Aorta (tissue), 5 donors: Measurements from ENCODE around the gene KDM3A. TPM values are rescaled to one million over a fixed set of nuclear protein-coding genes. Genes with fewer than 3 reads are reported as not detected.

Experiments used
- ATAC-seq: fragments of 200-7000 bp; cut with Tn5 transposase; one replicate; pipeline ENCODE4 v1.9.1; 2022; ENCODE audit warnings: moderate library complexity; ENCODE audit not compliant: low FRiP score
- DNase-seq, 2 donors: peaks; one replicate each; pipeline ENCODE4 v3.0.0-alpha.2; 2020
- H3K27ac ChIP-seq, 2 donors: one replicate each; pipeline ENCODE4 v1.5.1; 2013; ENCODE audit warnings: low read length in 2 of 2, mild to moderate bottlenecking in 2 of 2, moderate library complexity in 2 of 2, control low read depth in 1 of 2, inconsistent platforms in 1 of 2, low read depth in 1 of 2
- H3K27me3 ChIP-seq, 2 donors: one replicate each; pipeline ENCODE4 v1.6.1; 2013; ENCODE audit warnings: control low read depth in 1 of 2, low read length in 1 of 2, mild to moderate bottlenecking in 1 of 2, moderate library complexity in 1 of 2; ENCODE audit not compliant: insufficient read depth in 2 of 2, control insufficient read depth in 1 of 2
- H3K36me3 ChIP-seq, 2 donors: one replicate each; pipeline ENCODE4 v1.6.1; 2013; ENCODE audit warnings: control low read depth in 1 of 2, low read length in 1 of 2, mild to moderate bottlenecking in 1 of 2; ENCODE audit not compliant: insufficient read depth in 2 of 2, control insufficient read depth in 1 of 2
- H3K4me1 ChIP-seq, 2 donors: one replicate each; pipeline ENCODE4 v1.6.1; 2013; ENCODE audit warnings: low read length in 2 of 2, control low read depth in 1 of 2, mild to moderate bottlenecking in 1 of 2, moderate library complexity in 1 of 2; ENCODE audit not compliant: insufficient read depth in 2 of 2, control insufficient read depth in 1 of 2
- H3K4me3 ChIP-seq, 2 donors: one replicate each; pipeline ENCODE4 v1.5.1; 2013; ENCODE audit warnings: low read length in 2 of 2, control low read depth in 1 of 2, mild to moderate bottlenecking in 1 of 2
- H3K9me3 ChIP-seq: one replicate; pipeline ENCODE4 v1.6.1; 2013; ENCODE audit warnings: mild to moderate bottlenecking, low read length; ENCODE audit not compliant: control insufficient read depth
- WGBS, 2 donors: extraction: QIAGEN DNeasy Blood & Tissue Kit; methylation state at CpG; one replicate each; pipeline ENCODE4 v1.1.7; 2013; 5-methylcytosine and 5-hydroxymethylcytosine counted together
- intact Hi-C, 2 donors: fragments of 100-400 bp; cut with DNase I; formaldehyde crosslinking; loops; one replicate each; pipeline versions ENCODE4 v1.14.2 to v1.15.0; 2022
- polyA plus RNA-seq, 2 donors: library from polyadenylated mRNA; stranded (reverse); fragments of 200-250 nt; gene quantifications; one replicate each; pipeline ENCODE4 v1.2.3, GENCODE V29; 2013
- total RNA-seq, 2 donors: library from RNA; stranded (reverse); fragmentation: NEBNext Ultra II Directional; extraction: Animal tissue kit (Norgen Biotek cat#: 25700); gene quantifications; one replicate each; pipeline ENCODE4 v1.2.1, GENCODE V29; 2021
- donor health status: healthy with polysubstance abuse.
- donor health status: Bipolar disorder and iron deficiency.
- donor health status: DM: no; HTN: no; CAD: no.
- donor health status: DM: no; HTN: no; CAD: no.
- donor health status: DM: yes; HTN: yes; CAD: no.

KDM3A gene
- total and polyA plus RNA-seq, 4 donors: 30.6 to 75.3 (median 37.9) TPM

GRCh38 chr2:86441882-86442641, 891 bp downstream of the KDM3A start:
- peaks cover 2% of the 10 kb centered on the region for H3K9me3 ChIP-seq
- H3K4me1 ChIP-seq: peaks cover 5 to 12% of the 10 kb centered on the region in 2 donors
- 0% methylated on average over 32 to 53 of the region's 53 CpGs for WGBS, 2 donors
- H3K27ac ChIP-seq: peak overlapping the region; percentile 95 to 99
- peak; percentile 81 to 85 for DNase-seq
- intact Hi-C loops: loop anchor here (2.0 to 5.0 kb wide), 5 partner anchors 40 to 245 kb away; partner anchors contain the start of genes RNF103 (in 2 of the 2), CHMP3 (in 1 of the 2), IMMT (in 1 of the 2) and MRPL35 (in 1 of the 2)
- H3K4me3 ChIP-seq: peak overlapping the region; percentile 94 to 97
- H3K27me3 ChIP-seq: no peaks in the 10 kb centered on the region
- H3K36me3 ChIP-seq: no peaks in the 10 kb centered on the region
- ATAC-seq: peak; percentile 45

GRCh38 chr2:86442642-86443005, 1.5 kb downstream of the KDM3A start:
- intact Hi-C loops: loop anchor here (5.0 kb wide), 4 partner anchors 40 to 245 kb away; partner anchors contain the start of genes CHMP3 (in 1 of the 2), IMMT (in 1 of the 2), MRPL35 (in 1 of the 2) and RNF103 (in 1 of the 2)
- Histone ChIP-seq H3K4me1 (peaks cover 5 to 12% of the 10 kb centered on the region in 2 donors), H3K27me3 (no peaks in the 10 kb centered on the region), H3K9me3 (no peaks in the 10 kb centered on the region), H3K4me3 (peak overlapping the region; percentile 94 to 97), H3K36me3 (no peaks in the 10 kb centered on the region), H3K27ac (peak overlapping the region in 1 of 2 donors; percentile 99)
- peak; percentile 90 for DNase-seq
- peak; percentile 92 for ATAC-seq
- WGBS, 2 donors: 0 to 1% methylated on average over 5 of the region's 5 CpGs

GRCh38 chr2:86443631-86444350, 2.6 kb downstream of the KDM3A start:
- intact Hi-C loops: loop anchor here (5.0 kb wide), 4 partner anchors 39 to 246 kb away; partner anchors contain the start of genes CHMP3 (in 1 of the 2), IMMT (in 1 of the 2), MRPL35 (in 1 of the 2) and RNF103 (in 1 of the 2)
- Histone ChIP-seq H3K27ac (peak overlapping the region; percentile 45 to 67), H3K36me3 (no peaks in the 10 kb centered on the region), H3K4me1 (peaks cover 5 to 12% of the 10 kb centered on the region in 2 donors), H3K9me3 (no peaks in the 10 kb centered on the region), H3K27me3 (no peaks in the 10 kb centered on the region), H3K4me3 (peak overlapping the region in 1 of 2 donors; percentile 75)
- DNase-seq (no peak), ATAC-seq (no peak)
- 53 to 55% methylated on average over 7 of the region's 7 CpGs for WGBS, 2 donors

- DNase-seq (no peak), ATAC-seq (no peak)
- Histone ChIP-seq H3K4me3 (no peak overlapping the region), H3K4me1 (peaks cover 5 to 14% of the 10 kb centered on the region in 2 donors), H3K27ac (no peak overlapping the region), H3K9me3 (no peaks in the 10 kb centered on the region), H3K27me3 (no peaks in the 10 kb centered on the region), H3K36me3 (peaks cover 0 to 3% of the 10 kb centered on the region in 2 donors)
- intact Hi-C loops: no loop called here
- WGBS, 2 donors: 86 to 90% methylated on average over 4 of the region's 4 CpGs
Observed at GRCh38 chr2:86445436-86445835, 4.3 kb downstream of the KDM3A start.

- WGBS, 2 donors: 99% methylated on average over 2 of the region's 2 CpGs
- H3K27ac ChIP-seq: no peak overlapping the region
- ATAC-seq (no peak), DNase-seq (no peak)
- peaks cover 5 to 16% of the 10 kb centered on the region in 2 donors for H3K4me1 ChIP-seq
- peaks cover 0 to 3% of the 10 kb centered on the region in 2 donors for H3K36me3 ChIP-seq
- H3K9me3 ChIP-seq: no peaks in the 10 kb centered on the region
- H3K4me3 ChIP-seq: no peak overlapping the region
- no peaks in the 10 kb centered on the region for H3K27me3 ChIP-seq
- intact Hi-C loops: no loop called here
Observed at GRCh38 chr2:86446060-86446459, 4.9 kb downstream of the KDM3A start.

GRCh38 chr2:86453836-86454235, 12.7 kb downstream of the KDM3A start:
- peaks cover 3 to 8% of the 10 kb centered on the region in 2 donors for H3K36me3 ChIP-seq
- no peaks in the 10 kb centered on the region for H3K9me3 ChIP-seq
- WGBS, 2 donors: 5 to 6% methylated on average over 2 of the region's 2 CpGs
- H3K27me3 ChIP-seq: no peaks in the 10 kb centered on the region
- intact Hi-C loops: no loop called here
- peak overlapping the region in 1 of 2 donors; percentile 18 for H3K27ac ChIP-seq
- H3K4me1 ChIP-seq: peaks cover 0 to 10% of the 10 kb centered on the region in 2 donors
- ATAC-seq: peak; percentile 56
- no peak for DNase-seq
- no peak overlapping the region for H3K4me3 ChIP-seq

- peak overlapping the region in 1 of 2 donors; percentile 18 for H3K27ac ChIP-seq
- intact Hi-C loops: no loop called here
- H3K4me1 ChIP-seq: peaks cover 0 to 10% of the 10 kb centered on the region in 2 donors
- no peaks in the 10 kb centered on the region for H3K27me3 ChIP-seq
- peaks cover 3 to 8% of the 10 kb centered on the region in 2 donors for H3K36me3 ChIP-seq
- DNase-seq (no peak), ATAC-seq (no peak)
- no peaks in the 10 kb centered on the region for H3K9me3 ChIP-seq
- H3K4me3 ChIP-seq: no peak overlapping the region
Observed at GRCh38 chr2:86454238-86454637, 13.1 kb downstream of the KDM3A start.

- ATAC-seq (no peak), DNase-seq (no peak)
- H3K27me3 ChIP-seq: no peaks in the 10 kb centered on the region
- H3K9me3 ChIP-seq: no peaks in the 10 kb centered on the region
- H3K4me3 ChIP-seq: no peak overlapping the region
- no peak overlapping the region for H3K27ac ChIP-seq
- peaks cover 3 to 8% of the 10 kb centered on the region in 2 donors for H3K36me3 ChIP-seq
- intact Hi-C loops: no loop called here
- WGBS, 2 donors: 81 to 91% methylated on average over 5 of the region's 5 CpGs
- H3K4me1 ChIP-seq: peaks cover 0 to 10% of the 10 kb centered on the region in 2 donors
Observed at GRCh38 chr2:86455181-86455580, 14.0 kb downstream of the KDM3A start.
